HEK293T (cell line): ENCODE measurements around the gene ZFPM1.

Experiments
- CTCF ChIA-PET: fragments of 350-600 bp; formaldehyde crosslinking; extraction: SDS; loops from one replicate; lab custom pipeline; 2021; ENCODE audit warnings: antibody characterized with exemption, inconsistent platforms; lab: Yijun Ruan, JAX
- POLR2A ChIA-PET: fragments of 350-600 bp; formaldehyde crosslinking; extraction: SDS; loops from one replicate; lab custom pipeline; 2020; ENCODE audit warnings: antibody characterized with exemption, inconsistent platforms; lab: Yijun Ruan, JAX
- DNase-seq: peaks from one replicate; pipeline ENCODE4 v3.0.0; 2012; ENCODE audit warnings: mixed read lengths; ENCODE audit errors: extremely low spot score
- ARNT ChIP-seq: fragments of 450-650 bp; IDR thresholded peaks from 2 replicates; pipeline ENCODE4 v1.6.1; 2017; ENCODE audit warnings: mild to moderate bottlenecking
- BHLHE40 ChIP-seq: fragments of 450-650 bp; IDR thresholded peaks from 2 replicates; pipeline ENCODE4 v1.6.1; 2016; ENCODE audit warnings: mild to moderate bottlenecking, moderate library complexity, borderline replicate concordance
- CTBP1 ChIP-seq: fragments of 450-650 bp; IDR thresholded peaks from 2 replicates; pipeline ENCODE4 v1.6.1; 2016; ENCODE audit warnings: borderline replicate concordance
- ELF4 ChIP-seq: fragments of 450-650 bp; IDR thresholded peaks from 2 replicates; pipeline ENCODE4 v1.6.1; 2017; ENCODE audit warnings: antibody characterized with exemption
- FOXA1 ChIP-seq: fragments of 450-650 bp; IDR thresholded peaks from 2 replicates; pipeline ENCODE4 v1.6.1; 2016; ENCODE audit warnings: mild to moderate bottlenecking
- FOXK2 ChIP-seq: fragments of 450-650 bp; IDR thresholded peaks from 2 replicates; pipeline ENCODE4 v1.6.1; 2016; ENCODE audit warnings: mild to moderate bottlenecking
- FOXM1 ChIP-seq: fragments of 450-650 bp; IDR thresholded peaks from 2 replicates; pipeline ENCODE4 v1.6.1; 2017; ENCODE audit warnings: mild to moderate bottlenecking, borderline replicate concordance
- HDGF ChIP-seq: fragments of 450-650 bp; IDR thresholded peaks from 2 replicates; pipeline ENCODE4 v1.6.1; 2017; ENCODE audit warnings: antibody characterized with exemption, borderline replicate concordance
- L3MBTL2 ChIP-seq: fragments of 450-650 bp; conservative IDR thresholded peaks from 2 replicates; pipeline ENCODE4 v1.6.1; 2016; ENCODE audit warnings: mild to moderate bottlenecking
- LEF1 ChIP-seq: fragments of 450-650 bp; IDR thresholded peaks from 2 replicates; pipeline ENCODE4 v1.6.1; 2017; ENCODE audit warnings: mild to moderate bottlenecking, borderline replicate concordance
- NFRKB ChIP-seq: fragments of 450-650 bp; IDR thresholded peaks from 2 replicates; pipeline ENCODE4 v1.6.1; 2016; ENCODE audit warnings: mild to moderate bottlenecking, moderate library complexity
- SP1 ChIP-seq: fragments of 450-650 bp; IDR thresholded peaks from 2 replicates; pipeline ENCODE4 v1.6.1; 2017
- SUZ12 ChIP-seq: fragments of 450-650 bp; IDR thresholded peaks from 2 replicates; pipeline ENCODE4 v1.6.1; 2016; ENCODE audit warnings: mild to moderate bottlenecking
- TARDBP ChIP-seq: fragments of 450-650 bp; IDR thresholded peaks from 2 replicates; pipeline ENCODE4 v1.6.1; 2016
- ZNF384 ChIP-seq: fragments of 450-650 bp; IDR thresholded peaks from 2 replicates; pipeline ENCODE4 v1.6.1; 2016
- TF ChIP-seq, protein P1 (sequence below): fragments of 450-650 bp; IDR thresholded peaks from 2 replicates; pipeline ENCODE4 v1.6.1; 2016

Gene ZFPM1

DNA sequence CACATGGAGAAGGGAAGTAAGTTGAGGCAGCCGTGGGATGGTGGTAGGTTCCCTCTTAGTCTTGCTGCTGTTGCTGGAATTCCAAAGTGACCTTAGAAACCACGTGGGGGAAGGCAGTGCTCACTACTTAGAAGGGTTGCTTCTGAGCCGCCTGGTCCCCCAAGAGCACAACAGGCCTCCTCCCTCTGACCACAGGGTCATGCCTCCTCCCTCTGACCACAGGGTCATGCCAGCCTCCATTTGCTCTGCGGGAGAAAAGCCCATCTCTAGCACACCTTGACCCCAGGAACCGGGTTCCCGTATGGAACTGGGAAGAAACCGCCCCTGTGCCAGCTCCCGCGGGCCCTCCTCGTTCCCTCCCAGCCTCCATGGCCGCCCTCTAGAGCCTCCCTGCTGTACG lies 13.4 kb upstream of the ZFPM1 start:
- TF ChIP-seq LEF1 (no peak), ARNT (no peak), ELF4 (no peak), FOXK2 (no peak), TARDBP (no peak), L3MBTL2 (no peak), ZNF384 (no peak), FOXA1 (no peak), SUZ12 (no peak), CTBP1 (no peak), NFRKB (no peak), FOXM1 (no peak), SP1 (no peak)
- CTCF ChIA-PET: no interaction called here
- POLR2A ChIA-PET: interaction anchor here (0.7 kb wide), 1 partner anchor 282 kb away, joined by 3 read pairs; no protein-coding TSS in a partner anchor
- DNase-seq: no peak

DNA sequence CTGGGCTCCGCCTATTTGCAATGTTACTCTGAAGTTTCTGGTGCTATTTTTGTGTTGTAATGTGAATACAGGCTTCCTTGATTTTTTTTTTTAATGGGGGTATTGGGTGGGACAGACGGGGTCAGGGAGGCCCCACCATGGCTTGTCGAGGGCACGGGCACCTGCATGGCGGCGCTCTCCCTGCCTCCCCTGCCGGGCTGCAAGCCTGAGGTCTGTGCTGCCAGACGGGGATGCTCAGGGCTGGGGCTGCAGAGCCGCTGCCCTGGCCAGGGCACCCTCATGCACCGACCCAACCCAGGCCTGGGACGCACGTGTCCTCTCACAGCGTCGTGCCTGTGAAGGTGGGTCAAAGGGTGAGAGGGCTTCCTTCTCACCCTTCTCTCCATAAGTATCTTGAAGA lies 13.0 kb upstream of the ZFPM1 start:
- no peak for DNase-seq
- TF ChIP-seq HDGF (no peak), SUZ12 (no peak), ZNF384 (no peak), SP1 (no peak), L3MBTL2 (no peak), ARNT (no peak), FOXK2 (no peak), BHLHE40 (no peak)
- TF ChIP-seq, protein P1, sequence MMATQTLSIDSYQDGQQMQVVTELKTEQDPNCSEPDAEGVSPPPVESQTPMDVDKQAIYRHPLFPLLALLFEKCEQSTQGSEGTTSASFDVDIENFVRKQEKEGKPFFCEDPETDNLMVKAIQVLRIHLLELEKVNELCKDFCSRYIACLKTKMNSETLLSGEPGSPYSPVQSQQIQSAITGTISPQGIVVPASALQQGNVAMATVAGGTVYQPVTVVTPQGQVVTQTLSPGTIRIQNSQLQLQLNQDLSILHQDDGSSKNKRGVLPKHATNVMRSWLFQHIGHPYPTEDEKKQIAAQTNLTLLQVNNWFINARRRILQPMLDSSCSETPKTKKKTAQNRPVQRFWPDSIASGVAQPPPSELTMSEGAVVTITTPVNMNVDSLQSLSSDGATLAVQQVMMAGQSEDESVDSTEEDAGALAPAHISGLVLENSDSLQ: no peak
- ChIA-PET CTCF (no interaction called here), POLR2A (interaction anchor here (0.7 kb wide), 1 partner anchor 281 kb away, joined by 3 read pairs; no protein-coding TSS in a partner anchor)

DNA sequence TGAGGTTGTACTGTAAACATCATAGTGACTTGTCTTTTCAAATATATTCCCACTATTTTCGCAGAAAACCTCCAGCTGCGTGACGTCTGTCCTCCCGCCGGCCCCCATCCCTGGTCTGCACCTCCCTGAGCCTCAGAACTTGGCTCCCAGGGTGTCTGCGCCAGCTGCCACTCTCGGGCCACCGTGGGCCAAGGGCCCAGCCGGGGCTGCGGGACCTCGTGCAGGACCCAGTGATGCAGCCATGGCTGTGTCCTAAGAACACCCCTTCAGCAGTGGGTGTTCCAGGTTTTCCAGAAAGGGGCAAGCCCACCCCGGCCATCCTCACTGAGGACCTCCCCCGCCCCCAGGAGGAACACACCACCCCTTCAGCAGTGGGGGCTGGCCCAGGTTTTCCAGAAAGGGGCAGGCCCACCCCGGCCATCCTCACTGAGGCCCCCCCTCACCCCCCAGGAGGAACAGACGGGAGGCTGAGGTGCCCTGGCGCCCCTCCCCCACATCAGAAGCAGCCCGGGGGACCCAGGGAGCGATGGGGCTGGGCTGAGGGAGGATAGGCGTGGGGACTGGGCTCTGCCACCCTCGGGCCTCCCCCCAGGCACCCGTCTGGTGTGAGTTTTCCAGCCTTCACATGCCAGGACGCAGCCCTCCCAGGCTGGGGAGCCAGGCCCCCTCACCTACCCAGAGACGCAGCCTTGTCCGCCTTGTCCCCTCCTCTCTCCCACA lies 12.2 kb upstream of the ZFPM1 start:
- no peak for TF ChIP-seq SUZ12
- TF ChIP-seq FOXA1: no peak
- no peak for TF ChIP-seq BHLHE40
- TF ChIP-seq SP1: no peak
- TF ChIP-seq NFRKB: no peak
- no peak for TF ChIP-seq CTBP1
- TF ChIP-seq L3MBTL2: no peak
- TF ChIP-seq LEF1: no peak
- TF ChIP-seq ARNT: no peak
- no peak for TF ChIP-seq TARDBP
- no peak for TF ChIP-seq FOXM1
- no peak for TF ChIP-seq ELF4
- TF ChIP-seq, protein P1: no peak
- DNase-seq: no peak
- ChIA-PET CTCF (no interaction called here), POLR2A (no interaction called here)

DNA sequence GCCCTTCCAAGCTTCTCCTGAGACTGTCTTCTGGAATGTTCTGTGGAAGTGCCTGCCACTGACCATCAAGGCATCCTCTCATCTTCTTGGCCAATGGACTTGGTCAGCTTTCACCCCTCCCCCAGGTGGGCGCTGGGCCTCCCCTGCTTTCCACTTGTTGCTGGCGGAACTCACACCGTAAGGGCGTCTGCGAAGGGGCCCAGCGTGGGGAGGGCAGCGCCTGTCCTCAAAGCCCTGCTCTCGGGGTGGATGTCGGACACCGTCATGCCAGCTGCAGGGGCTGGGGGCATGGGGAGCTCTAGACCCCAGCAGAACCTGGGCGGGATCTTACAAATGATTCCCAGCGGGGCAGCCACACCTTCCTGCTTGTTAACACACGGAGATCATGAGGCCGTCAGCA lies 11.6 kb upstream of the ZFPM1 start:
- POLR2A ChIA-PET: no interaction called here
- TF ChIP-seq ARNT (no peak), TARDBP (no peak), SP1 (no peak), SUZ12 (no peak)
- DNase-seq: no peak
- CTCF ChIA-PET: no interaction called here

DNA sequence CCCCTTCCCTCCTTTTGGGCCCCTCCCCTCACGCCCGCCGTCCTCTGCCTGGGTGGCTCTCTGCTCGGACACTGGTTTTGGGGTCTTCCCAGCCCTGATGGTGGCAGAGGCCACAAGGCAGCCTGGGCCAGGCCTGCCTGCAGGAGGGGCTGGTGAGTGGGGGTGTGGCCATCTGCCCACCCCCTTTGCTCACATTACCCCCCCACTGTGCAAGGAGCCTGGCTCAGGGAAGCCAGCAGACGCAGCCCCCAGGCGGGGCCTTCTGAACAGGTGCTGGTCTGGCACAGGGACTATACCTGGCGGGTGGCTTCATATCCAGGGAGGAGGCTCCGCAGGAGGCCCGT lies 10.7 kb upstream of the ZFPM1 start:
- ChIA-PET POLR2A (no interaction called here), CTCF (no interaction called here)
- TF ChIP-seq CTBP1 (no peak), FOXM1 (no peak), LEF1 (no peak), TARDBP (no peak)
- no peak for DNase-seq

DNA sequence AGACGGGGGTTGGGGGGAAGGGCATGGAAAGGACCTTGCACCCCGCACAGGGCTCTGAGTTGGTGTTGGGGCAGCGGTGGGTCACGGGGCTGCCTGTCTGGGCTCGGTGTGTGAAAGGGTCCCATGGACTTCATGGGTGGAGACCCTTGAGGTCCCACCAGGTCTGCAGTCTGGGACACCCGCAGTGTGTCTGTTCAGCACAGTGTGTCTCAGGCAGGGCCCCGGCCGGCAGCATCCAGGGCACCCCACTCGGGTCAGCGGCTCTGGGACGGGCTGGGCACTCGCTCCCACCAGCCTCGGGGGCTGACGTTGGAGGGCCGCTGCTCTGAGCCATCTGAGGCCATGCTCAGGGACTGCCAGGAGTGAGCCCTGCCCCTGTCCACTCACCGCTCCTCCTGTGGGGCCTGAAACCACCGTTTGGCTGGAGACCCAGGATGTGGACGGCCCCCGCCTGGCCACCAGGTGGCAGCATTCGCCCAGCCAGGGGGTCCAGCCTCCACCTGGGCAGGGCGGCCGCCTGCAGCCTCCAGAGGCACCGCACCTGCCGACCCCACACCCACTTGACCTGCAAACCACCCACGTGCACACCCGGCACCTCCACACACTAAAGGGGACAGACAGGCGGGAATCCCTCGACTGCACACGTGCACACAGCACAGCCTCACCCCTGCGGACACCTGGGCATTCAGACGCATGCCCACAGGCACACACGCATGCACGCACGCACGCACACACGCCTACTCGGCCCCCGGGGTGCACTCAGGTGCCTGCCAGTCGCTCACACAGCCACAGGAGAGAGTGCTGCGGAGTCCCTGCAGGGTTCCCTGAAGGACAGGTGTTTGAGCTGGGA lies 10.1 kb upstream of the ZFPM1 start:
- DNase-seq: peak; percentile 85
- CTCF ChIA-PET: no interaction called here
- TF ChIP-seq, protein P1: no peak
- no peak for TF ChIP-seq BHLHE40
- no peak for TF ChIP-seq CTBP1
- TF ChIP-seq ZNF384: no peak
- POLR2A ChIA-PET: no interaction called here
